ENCODE data around the gene FYCO1. TPM values are rescaled to one million over a fixed set of nuclear protein-coding genes. Genes with fewer than 3 reads are reported as not detected.

Gene FYCO1
- total and polyA plus RNA-seq, 2 of the 8 experiments (the other 6 are each of a cell fraction or from before 2014, with no cell fraction given): 4.8 to 10.8 TPM

- H2AFZ ChIP-seq (ENCODE audit: low read length): no peak overlapping the region
- H2BK5ac ChIP-seq (ENCODE audit: low read depth, low read length): no peak overlapping the region
- no peak overlapping the region for H4K8ac ChIP-seq (ENCODE audit: extremely low read depth, insufficient read depth, low read length)
- H3K9ac ChIP-seq (replicated peaks in 1 of 4; ENCODE audit: extremely low read depth in 1 of 4, low read depth in 3 of 4, low read length in 3 of 4): no peak overlapping the region
- H2BK15ac ChIP-seq (ENCODE audit: low read length): no peak overlapping the region
- H3K4ac ChIP-seq (replicated peaks; ENCODE audit: insufficient read length, low read depth, low read length): no peak overlapping the region
- no peaks in the 10 kb centered on the region; the same call in 1 of the 2 replicates for H3K79me1 ChIP-seq (ENCODE audit: low read depth, low read length)
- ChIA-PET CTCF (ENCODE audit: partially characterized antibody) (interaction anchor here (0.9 to 3.9 kb wide), 7 partner anchors 7 to 172 kb away, joined by 3 to 24 read pairs (median 3); no protein-coding TSS in a partner anchor), POLR2A (ENCODE audit: partially characterized antibody) (interaction anchor here (1.3 kb wide), 1 partner anchor 14 kb away, joined by 3 read pairs; no protein-coding TSS in a partner anchor)
- H2BK12ac ChIP-seq (ENCODE audit: low read depth, low read length): no peak overlapping the region
- WGBS, 2 experiments (ENCODE audit: extremely low coverage in 1 of 2, insufficient coverage in 1 of 2, insufficient read length in 1 of 2, insufficient replicate concordance in 2 of 2, low coverage in 1 of 2, low lambda C conversion rate in 2 of 2, missing lambda C conversion rate in 1 of 2): 83% methylated on average over 6 of the region's 6 CpGs; no CpG with 5 or more reads in 1 of the 2 experiments
- H3K36me3 ChIP-seq (ENCODE audit: control insufficient read depth in 2 of 4, insufficient read depth in 4 of 4, low read length in 3 of 4): peaks cover 8 to 48% (median 16%) of the 10 kb centered on the region in 4 experiments; a peak in 7 of 8 replicates
- no peak overlapping the region for H3K23ac ChIP-seq (ENCODE audit: insufficient read length)
- H4K5ac ChIP-seq (ENCODE audit: insufficient read length, low read depth, low read length): no peak overlapping the region
- no peaks in the 10 kb centered on the region for H3K27me3 ChIP-seq (replicated peaks in 1 of 4; ENCODE audit: control insufficient read depth in 3 of 4, extremely low read depth in 1 of 4, insufficient read depth in 3 of 4, low read length in 3 of 4)
- no peak overlapping the region for H3K4me2 ChIP-seq (ENCODE audit: insufficient read depth in 1 of 2, low read depth in 2 of 2, low read length in 2 of 2)
- H4K20me1 ChIP-seq (replicated peaks in 1 of 2; ENCODE audit: control insufficient read depth in 1 of 2, insufficient read depth in 2 of 2, low read length in 2 of 2): peaks cover 0 to 9% of the 10 kb centered on the region in 2 experiments
- FAIRE-seq: no peak
- no peak overlapping the region for H4K91ac ChIP-seq (replicated peaks; ENCODE audit: insufficient read length, low read length)
- H3K27ac ChIP-seq (ENCODE audit: low read depth, low read length): no peak overlapping the region
- no peak overlapping the region for H2AK5ac ChIP-seq (ENCODE audit: low read depth, low read length)
- no peak for DNase-seq (ENCODE audit: low read depth in 1 of 2, low spot score in 2 of 2)
- no peak overlapping the region for H2BK120ac ChIP-seq (replicated peaks; ENCODE audit: low read depth, low read length)
- no peaks in the 10 kb centered on the region for H3K79me2 ChIP-seq (ENCODE audit: control insufficient read depth in 1 of 2, insufficient read depth in 2 of 2, low read length in 2 of 2)
- H3K14ac ChIP-seq (ENCODE audit: insufficient read length): no peak overlapping the region
- H3K4me1 ChIP-seq (replicated peaks in 1 of 4; ENCODE audit: control insufficient read depth in 3 of 4, insufficient read depth in 4 of 4, low read length in 3 of 4): no peaks in the 10 kb centered on the region
- H3K18ac ChIP-seq (ENCODE audit: extremely low read depth, low read length): no peak overlapping the region
- H2BK20ac ChIP-seq (ENCODE audit: low read length): no peak overlapping the region
- no peak overlapping the region for H3K4me3 ChIP-seq (ENCODE audit: extremely low read depth in 1 of 4, insufficient read depth in 2 of 4, low read depth in 3 of 4, low read length in 4 of 4)
- no peaks in the 10 kb centered on the region for H3K9me3 ChIP-seq (ENCODE audit: insufficient read depth in 2 of 2, low read depth in 1 of 2, low read length in 1 of 2)
- no peak overlapping the region for H3K56ac ChIP-seq (replicated peaks; ENCODE audit: insufficient read length, low read depth, low read length)
- H3K23me2 ChIP-seq (ENCODE audit: low read depth, low read length): no peaks in the 10 kb centered on the region
- TF ChIP-seq E2F6 (IDR thresholded peaks at IDR 0.05) (no peak), SUZ12 (IDR thresholded peaks at IDR 0.05; ENCODE audit: low read length) (no peak), BCL11A (IDR thresholded peaks at IDR 0.05; ENCODE audit: low read depth in 2 of 2, low read length in 2 of 2) (no peak), MAX (IDR thresholded peaks at IDR 0.05) (no peak), POLR2A (IDR thresholded peaks at IDR 0.05; ENCODE audit: control extremely low read depth in 1 of 2, low read depth in 2 of 2, low read length in 2 of 2) (no peak), RNF2 (IDR thresholded peaks at IDR 0.05; ENCODE audit: borderline replicate concordance, low read depth, low read length, missing control alignments, poor library complexity, severe bottlenecking) (no peak), SP1 (IDR thresholded peaks at IDR 0.05; ENCODE audit: low read depth, low read length) (no peak), KDM4A (IDR thresholded peaks at IDR 0.05; ENCODE audit: low read depth, low read length, severe bottlenecking) (no peak), ASH2L (IDR thresholded peaks at IDR 0.05; ENCODE audit: low read length) (no peak), CREB1 (IDR thresholded peaks at IDR 0.05) (no peak), CTBP2 (IDR thresholded peaks at IDR 0.05; ENCODE audit: borderline replicate concordance, insufficient read depth, insufficient read length, low read length) (no peak), SAP30 (IDR thresholded peaks at IDR 0.05; ENCODE audit: insufficient read depth, insufficient replicate concordance, low read length) (no peak), TBP (IDR thresholded peaks at IDR 0.05; ENCODE audit: low read depth, low read length) (no peak)
Observed at GRCh38 chr3:45931496-45931895, 64.1 kb downstream of the FYCO1 start.
